SK-N-MC (cell line): ENCODE results near the gene ZBTB49.

Experiments used
- EZH2 ChIP-seq: fragments of 200-600 bp; sonication (generic); IDR thresholded peaks from one replicate; pipeline ENCODE4 v1.6.1; 2017; ENCODE audit warnings: antibody characterized with exemption
- POLR2AphosphoS5 ChIP-seq: IDR thresholded peaks from 2 replicates; pipeline ENCODE4 v1.6.1; 2012; ENCODE audit warnings: mild to moderate bottlenecking, low read depth, low read length, borderline replicate concordance

- TF ChIP-seq EZH2, result no peak
- TF ChIP-seq POLR2AphosphoS5, result no peak
Measured at GRCh38 chr4:4321951-4322688, 32.1 kb downstream of the ZBTB49 start.
